Epithelial cell of esophagus (primary cell): Measurements from ENCODE around the gene LCN9.

ENCODE experiments used
- DNase-seq: peaks from one replicate; pipeline ENCODE4 v3.0.0; 2010; ENCODE audit warnings: low read depth
- H3K4me3 ChIP-seq: 2 replicates; pipeline ENCODE4 v1.5.1; 2011; ENCODE audit warnings: mild to moderate bottlenecking, low read length, control low read depth
- CTCF ChIP-seq: IDR thresholded peaks from 2 replicates; pipeline ENCODE4 v1.5.1; 2011; ENCODE audit warnings: low read depth, mild to moderate bottlenecking, low read length, control low read depth, inconsistent platforms; ENCODE audit not compliant: insufficient read depth; ENCODE audit errors: missing control alignments

LCN9 gene

GRCh38 chr9:135617538-135617900 is 45.6 kb upstream of the LCN9 start:
- DNase-seq, result no peak
- TF ChIP-seq CTCF, result no peak
- H3K4me3 ChIP-seq, result no peak overlapping the region

GRCh38 chr9:135617991-135618411 is 45.1 kb upstream of the LCN9 start:
- no peak for TF ChIP-seq CTCF
- DNase-seq, result no peak
- no peak overlapping the region for H3K4me3 ChIP-seq

- DNase-seq, result no peak
- TF ChIP-seq CTCF, result no peak
- H3K4me3 ChIP-seq, result no peak overlapping the region
These were observed 44.1 kb upstream of the LCN9 start for GRCh38 chr9:135618866-135619598.

- no peak overlapping the region for H3K4me3 ChIP-seq
- TF ChIP-seq CTCF, result no peak
- no peak for DNase-seq
These were observed 43.6 kb upstream of the LCN9 start for GRCh38 chr9:135619599-135619886.

- TF ChIP-seq CTCF, result no peak
- no peak overlapping the region for H3K4me3 ChIP-seq
- DNase-seq, result no peak
These were observed 42.6 kb upstream of the LCN9 start for GRCh38 chr9:135620558-135620957.

- H3K4me3 ChIP-seq, result no peak overlapping the region
- no peak for DNase-seq
- no peak for TF ChIP-seq CTCF
These were observed 40.6 kb upstream of the LCN9 start for GRCh38 chr9:135622415-135623020.

- no peak for TF ChIP-seq CTCF
- no peak for DNase-seq
- H3K4me3 ChIP-seq, result no peak overlapping the region
These were observed 38.8 kb upstream of the LCN9 start for GRCh38 chr9:135624282-135624681.
